ENCODE measurements around the gene KRTAP13-2.

KRTAP13-2 gene

GRCh38 chr21:30354308-30355005 is 17.6 kb downstream of the KRTAP13-2 start:
- H3K36me3 ChIP-seq (ENCODE audit: insufficient read depth, insufficient read length, low read length): no peaks in the 10 kb centered on the region
- no peaks in the 10 kb centered on the region for H3K4me1 ChIP-seq (ENCODE audit: insufficient read depth, insufficient read length)
- no peaks in the 10 kb centered on the region for H3K27me3 ChIP-seq (ENCODE audit: insufficient read depth, insufficient read length)
- H3K4me3 ChIP-seq (ENCODE audit: insufficient read length, low read depth): no peak overlapping the region
- DNase-seq (ENCODE audit: low read depth, low spot score): no peak
- H3K9me3 ChIP-seq (ENCODE audit: insufficient read depth, low read length): no peaks in the 10 kb centered on the region
- H3K9ac ChIP-seq (ENCODE audit: insufficient read length, low read depth): no peak overlapping the region
- TF ChIP-seq ZNF274 (IDR thresholded peaks at IDR 0.05; ENCODE audit: low read depth, low read length) (no peak), YY1 (IDR thresholded peaks at IDR 0.05; ENCODE audit: insufficient read depth, insufficient read length) (no peak), SUZ12 (IDR thresholded peaks at IDR 0.05; ENCODE audit: extremely low read depth, insufficient read depth, insufficient read length) (no peak)

GRCh38 chr21:30351534-30351933 is 20.5 kb downstream of the KRTAP13-2 start:
- H3K9me3 ChIP-seq (ENCODE audit: insufficient read depth, low read length): no peaks in the 10 kb centered on the region
- no peaks in the 10 kb centered on the region for H3K4me1 ChIP-seq (ENCODE audit: insufficient read depth, insufficient read length)
- H3K27me3 ChIP-seq (ENCODE audit: insufficient read depth, insufficient read length): no peaks in the 10 kb centered on the region
- no peak overlapping the region for H3K9ac ChIP-seq (ENCODE audit: insufficient read length, low read depth)
- H3K36me3 ChIP-seq (ENCODE audit: insufficient read depth, insufficient read length, low read length): no peaks in the 10 kb centered on the region
- no peak overlapping the region for H3K4me3 ChIP-seq (ENCODE audit: insufficient read length, low read depth)
- TF ChIP-seq YY1 (IDR thresholded peaks at IDR 0.05; ENCODE audit: insufficient read depth, insufficient read length) (no peak), ZNF274 (IDR thresholded peaks at IDR 0.05; ENCODE audit: low read depth, low read length) (no peak)
- no peak for DNase-seq (ENCODE audit: low read depth, low spot score)

- H3K4me3 ChIP-seq (ENCODE audit: insufficient read length, low read depth): no peak overlapping the region
- no peaks in the 10 kb centered on the region for H3K27me3 ChIP-seq (ENCODE audit: insufficient read depth, insufficient read length)
- H3K9me3 ChIP-seq (ENCODE audit: insufficient read depth, low read length): no peaks in the 10 kb centered on the region
- H3K36me3 ChIP-seq (ENCODE audit: insufficient read depth, insufficient read length, low read length): no peaks in the 10 kb centered on the region
- DNase-seq (ENCODE audit: low read depth, low spot score): no peak
- TF ChIP-seq SUZ12 (IDR thresholded peaks at IDR 0.05; ENCODE audit: extremely low read depth, insufficient read depth, insufficient read length) (no peak), YY1 (IDR thresholded peaks at IDR 0.05; ENCODE audit: insufficient read depth, insufficient read length) (no peak), ZNF274 (IDR thresholded peaks at IDR 0.05; ENCODE audit: low read depth, low read length) (no peak)
- no peak overlapping the region for H3K9ac ChIP-seq (ENCODE audit: insufficient read length, low read depth)
- H3K4me1 ChIP-seq (ENCODE audit: insufficient read depth, insufficient read length): no peaks in the 10 kb centered on the region
These were observed 22.5 kb downstream of the KRTAP13-2 start for GRCh38 chr21:30349572-30349971.

- no peaks in the 10 kb centered on the region for H3K9me3 ChIP-seq (ENCODE audit: insufficient read depth, low read length)
- TF ChIP-seq YY1 (IDR thresholded peaks at IDR 0.05; ENCODE audit: insufficient read depth, insufficient read length): no peak
- TF ChIP-seq SUZ12 (IDR thresholded peaks at IDR 0.05; ENCODE audit: extremely low read depth, insufficient read depth, insufficient read length): no peak
- no peak for TF ChIP-seq ZNF274 (IDR thresholded peaks at IDR 0.05; ENCODE audit: low read depth, low read length)
These were observed 23.6 kb downstream of the KRTAP13-2 start, which contains the start of gene KRTAP23-1 for GRCh38 chr21:30348506-30348905. KRTAP23-1 (minus strand) TSS chr21:30348606; CDS start chr21:30348606, 0 bp downstream.

GRCh38 chr21:30345014-30345413 is 27.1 kb downstream of the KRTAP13-2 start:
- H3K27me3 ChIP-seq (ENCODE audit: insufficient read depth, insufficient read length): no peaks in the 10 kb centered on the region
- no peaks in the 10 kb centered on the region for H3K9me3 ChIP-seq (ENCODE audit: insufficient read depth, low read length)
- H3K4me1 ChIP-seq (ENCODE audit: insufficient read depth, insufficient read length): no peaks in the 10 kb centered on the region
- TF ChIP-seq ZNF274 (IDR thresholded peaks at IDR 0.05; ENCODE audit: low read depth, low read length): no peak
- TF ChIP-seq SUZ12 (IDR thresholded peaks at IDR 0.05; ENCODE audit: extremely low read depth, insufficient read depth, insufficient read length): no peak
- TF ChIP-seq YY1 (IDR thresholded peaks at IDR 0.05; ENCODE audit: insufficient read depth, insufficient read length): no peak
- DNase-seq (ENCODE audit: low read depth, low spot score): no peak
- no peak overlapping the region for H3K4me3 ChIP-seq (ENCODE audit: insufficient read length, low read depth)
- no peak overlapping the region for H3K9ac ChIP-seq (ENCODE audit: insufficient read length, low read depth)
- H3K36me3 ChIP-seq (ENCODE audit: insufficient read depth, insufficient read length, low read length): no peaks in the 10 kb centered on the region

More at GRCh38 chr21:30348506-30348905, 23.6 kb downstream of the KRTAP13-2 start, which contains the start of gene KRTAP23-1:
- H3K27me3 ChIP-seq (ENCODE audit: insufficient read depth, insufficient read length): no peaks in the 10 kb centered on the region
- H3K9ac ChIP-seq (ENCODE audit: insufficient read length, low read depth): no peak within 1 kb of the TSS
- H3K4me3 ChIP-seq (ENCODE audit: insufficient read length, low read depth): no peak within 1 kb of the TSS
- no peaks in the 10 kb centered on the region for H3K36me3 ChIP-seq (ENCODE audit: insufficient read depth, insufficient read length, low read length)
- H3K4me1 ChIP-seq (ENCODE audit: insufficient read depth, insufficient read length): no peaks in the 10 kb centered on the region
- no peak for DNase-seq (ENCODE audit: low read depth, low spot score)

GRCh38 chr21:30340714-30341573 is 31.1 kb downstream of the KRTAP13-2 start:
- TF ChIP-seq ZNF274 (IDR thresholded peaks at IDR 0.05; ENCODE audit: low read depth, low read length) (no peak), SUZ12 (IDR thresholded peaks at IDR 0.05; ENCODE audit: extremely low read depth, insufficient read depth, insufficient read length) (no peak), YY1 (IDR thresholded peaks at IDR 0.05; ENCODE audit: insufficient read depth, insufficient read length) (no peak)
- no peak overlapping the region for H3K4me3 ChIP-seq (ENCODE audit: insufficient read length, low read depth)
- no peaks in the 10 kb centered on the region for H3K4me1 ChIP-seq (ENCODE audit: insufficient read depth, insufficient read length)
- DNase-seq (ENCODE audit: low read depth, low spot score): peak; percentile 46
- no peaks in the 10 kb centered on the region for H3K36me3 ChIP-seq (ENCODE audit: insufficient read depth, insufficient read length, low read length)
- H3K27me3 ChIP-seq (ENCODE audit: insufficient read depth, insufficient read length): no peaks in the 10 kb centered on the region
- no peak overlapping the region for H3K9ac ChIP-seq (ENCODE audit: insufficient read length, low read depth)
- H3K9me3 ChIP-seq (ENCODE audit: insufficient read depth, low read length): no peaks in the 10 kb centered on the region

- no peak overlapping the region for H3K4me3 ChIP-seq (ENCODE audit: insufficient read length, low read depth)
- no peak for TF ChIP-seq SUZ12 (IDR thresholded peaks at IDR 0.05; ENCODE audit: extremely low read depth, insufficient read depth, insufficient read length)
- no peak for TF ChIP-seq ZNF274 (IDR thresholded peaks at IDR 0.05; ENCODE audit: low read depth, low read length)
- no peak for TF ChIP-seq YY1 (IDR thresholded peaks at IDR 0.05; ENCODE audit: insufficient read depth, insufficient read length)
- no peak overlapping the region for H3K9ac ChIP-seq (ENCODE audit: insufficient read length, low read depth)
These were observed 33.4 kb downstream of the KRTAP13-2 start for GRCh38 chr21:30338717-30339116.

More at GRCh38 chr21:30338717-30339116, 33.4 kb downstream of the KRTAP13-2 start:
- Histone ChIP-seq H3K27me3 (ENCODE audit: insufficient read depth, insufficient read length) (no peaks in the 10 kb centered on the region), H3K4me1 (ENCODE audit: insufficient read depth, insufficient read length) (no peaks in the 10 kb centered on the region), H3K9me3 (ENCODE audit: insufficient read depth, low read length) (no peaks in the 10 kb centered on the region), H3K36me3 (ENCODE audit: insufficient read depth, insufficient read length, low read length) (no peaks in the 10 kb centered on the region)
- DNase-seq (ENCODE audit: low read depth, low spot score): no peak

Data from NT2/D1 (cell line).